HG03280 (cell line): ENCODE results near the gene CCDC50.

ENCODE experiments used
- ATAC-seq: cut with Tn5 transposase; IDR thresholded peaks from one replicate; pipeline ENCODE4 v1.9.1; 2021; ENCODE audit warnings: mild to moderate bottlenecking, moderate library complexity; ENCODE audit not compliant: unreplicated experiment

Gene CCDC50

DNA sequence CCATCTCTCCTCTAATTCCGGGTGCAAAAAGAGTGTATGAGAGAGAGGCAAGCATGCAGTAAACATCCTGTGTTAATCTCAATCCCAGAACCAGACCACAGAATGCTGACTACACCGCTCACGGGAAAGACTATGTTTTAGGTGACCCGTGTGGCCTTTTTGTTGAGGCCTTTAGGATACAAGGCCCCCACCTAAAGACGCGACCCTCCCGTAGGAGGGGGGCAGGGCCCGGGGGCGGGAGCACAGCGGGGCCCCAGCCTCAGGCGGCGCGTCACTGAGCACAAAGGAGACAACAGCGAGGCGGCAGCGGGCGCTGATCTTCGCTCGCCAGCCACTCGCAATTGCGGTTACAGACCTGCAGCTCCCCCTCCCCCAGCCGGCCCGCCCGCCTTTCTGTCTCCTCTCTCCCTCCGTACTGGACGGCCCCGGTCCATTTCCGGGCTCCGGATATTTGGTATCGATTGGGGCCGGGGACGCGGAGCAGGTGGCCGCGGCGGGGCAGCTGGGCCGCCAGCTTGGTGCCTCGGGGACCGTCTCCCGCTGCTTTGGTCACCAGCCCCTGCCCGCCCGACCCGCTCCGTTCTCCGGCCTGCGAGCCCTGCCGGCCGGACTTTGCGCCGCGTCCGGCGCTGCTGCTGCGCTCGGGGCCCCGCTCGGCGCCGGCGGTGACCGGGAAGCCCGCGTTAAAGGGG lies at the start of gene CCDC50:
Gene CCDC50, plus strand, starts transcription at position 433 of the 692 bp plus-strand sequence. CDS start 281 bp downstream, outside the sequence.
- peak; percentile 74 for ATAC-seq

DNA sequence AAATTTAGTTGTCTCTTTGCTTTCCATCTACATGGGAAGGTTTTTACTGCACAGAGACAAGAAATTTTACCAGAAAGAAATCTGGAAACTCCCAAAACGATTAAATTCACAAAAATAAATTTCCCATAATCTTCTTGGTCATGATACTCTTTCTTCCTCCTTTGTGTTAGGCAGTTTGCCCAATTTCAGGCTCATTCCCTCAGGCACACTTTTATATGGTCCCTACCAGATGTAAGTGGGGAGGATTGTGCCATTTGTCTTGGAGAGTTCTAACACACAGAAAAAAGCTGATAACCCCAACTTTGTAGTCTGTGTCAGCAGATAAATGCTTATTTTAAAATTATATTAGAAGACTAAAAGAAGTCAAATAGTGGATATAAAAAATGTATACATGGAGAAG lies 49.1 kb upstream of the CCDC50 start:
- ATAC-seq, result no peak

- ATAC-seq, result no peak
Measured at GRCh38 chr3:191280882-191281281, 48.3 kb upstream of the CCDC50 start.

- no peak for ATAC-seq
Measured at GRCh38 chr3:191282251-191283185, 46.7 kb upstream of the CCDC50 start.

GRCh38 chr3:191283400-191283799 lies 45.8 kb upstream of the CCDC50 start:
- ATAC-seq, result peak; percentile 44

DNA sequence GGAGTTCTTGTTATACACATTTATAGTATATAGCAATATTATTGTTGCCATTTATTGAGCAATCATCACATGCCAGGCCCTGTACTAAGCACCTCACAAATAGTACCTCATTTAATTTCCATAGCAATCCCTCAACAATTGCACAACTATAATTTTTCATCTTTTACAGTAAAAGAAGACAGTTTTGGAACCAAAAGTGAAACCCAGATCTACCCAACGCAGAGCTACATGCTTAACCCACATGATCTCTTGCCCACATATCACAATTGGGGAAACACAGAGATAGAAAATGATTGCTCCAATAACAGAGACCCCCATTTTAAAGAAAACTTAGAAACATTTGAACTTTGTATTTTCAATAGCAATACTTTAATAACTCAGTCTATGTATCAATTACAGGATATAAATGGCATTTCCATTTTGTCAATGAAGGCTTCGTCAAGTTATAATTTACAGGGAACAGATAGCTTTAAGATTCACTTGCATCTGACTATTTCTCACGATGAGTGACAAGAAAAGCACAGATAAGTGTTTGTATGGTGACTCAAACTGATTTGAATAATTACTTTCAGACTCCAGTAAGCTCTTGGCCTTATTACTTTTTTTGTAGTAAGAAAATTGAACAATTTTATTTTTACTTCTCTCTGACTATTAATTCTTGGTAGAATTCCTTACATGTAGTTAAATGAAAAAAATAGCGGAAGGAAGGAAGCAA lies 38.7 kb upstream of the CCDC50 start:
- ATAC-seq, result peak; percentile 79

DNA sequence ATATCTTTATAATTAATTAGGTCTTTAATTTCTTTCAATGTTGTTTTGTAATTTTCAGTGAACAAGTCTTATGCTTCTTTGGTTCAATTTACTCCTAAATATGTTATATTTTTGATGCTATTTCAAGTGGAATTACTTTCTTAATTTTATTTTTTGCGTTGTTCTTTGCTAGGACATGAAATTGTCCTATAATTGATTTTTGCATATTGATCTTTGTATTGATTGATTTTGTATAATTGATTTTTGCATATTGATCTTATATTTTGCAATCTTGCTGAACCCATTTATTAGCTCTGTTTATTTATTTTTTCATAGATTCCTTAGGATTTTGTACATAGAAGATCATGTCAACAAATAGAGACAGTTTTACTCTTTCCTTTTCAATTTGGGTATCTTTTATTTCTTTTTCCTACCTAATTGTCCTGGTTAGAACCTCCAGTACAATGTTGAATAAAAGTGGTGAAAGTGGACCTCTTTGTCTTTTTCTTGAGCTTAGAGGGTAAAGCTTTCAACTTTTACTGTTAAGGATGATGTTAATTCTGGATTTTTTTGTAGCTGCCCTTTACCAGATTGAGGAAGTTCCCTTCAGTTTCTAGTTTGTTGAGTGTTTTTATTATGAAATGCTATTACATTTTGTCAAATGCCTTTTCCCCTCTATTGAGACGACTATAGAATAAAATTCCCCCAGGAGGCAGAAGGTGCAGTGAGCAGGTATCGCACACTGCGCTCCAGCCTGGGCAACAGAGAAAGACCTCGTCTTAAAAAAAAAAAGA lies 36.8 kb upstream of the CCDC50 start:
- no peak for ATAC-seq

DNA sequence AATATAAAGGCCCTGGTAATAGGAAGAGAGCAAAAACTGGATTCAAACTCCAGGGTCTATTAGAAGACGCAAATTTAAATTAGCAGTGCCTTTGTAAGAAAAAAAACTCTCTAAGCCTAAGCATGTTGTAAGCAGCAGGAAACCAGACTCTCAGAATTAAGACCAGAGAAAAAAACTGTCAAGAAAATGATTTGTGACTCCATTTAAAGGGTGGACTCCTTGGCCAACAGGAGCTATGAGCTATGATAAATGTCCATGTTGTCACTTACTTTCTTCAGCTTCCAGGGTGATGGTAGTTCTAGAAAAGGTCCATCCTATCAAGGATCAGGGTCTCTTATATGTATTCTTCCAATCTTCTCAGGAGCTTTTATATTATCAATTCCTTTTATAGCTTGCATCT lies 34.9 kb upstream of the CCDC50 start:
- no peak for ATAC-seq

- ATAC-seq, result peak; percentile 91
Measured at GRCh38 chr3:191296041-191296541, 33.1 kb upstream of the CCDC50 start.

- ATAC-seq, result no peak
Measured at GRCh38 chr3:191298846-191299245, 30.3 kb upstream of the CCDC50 start.

DNA sequence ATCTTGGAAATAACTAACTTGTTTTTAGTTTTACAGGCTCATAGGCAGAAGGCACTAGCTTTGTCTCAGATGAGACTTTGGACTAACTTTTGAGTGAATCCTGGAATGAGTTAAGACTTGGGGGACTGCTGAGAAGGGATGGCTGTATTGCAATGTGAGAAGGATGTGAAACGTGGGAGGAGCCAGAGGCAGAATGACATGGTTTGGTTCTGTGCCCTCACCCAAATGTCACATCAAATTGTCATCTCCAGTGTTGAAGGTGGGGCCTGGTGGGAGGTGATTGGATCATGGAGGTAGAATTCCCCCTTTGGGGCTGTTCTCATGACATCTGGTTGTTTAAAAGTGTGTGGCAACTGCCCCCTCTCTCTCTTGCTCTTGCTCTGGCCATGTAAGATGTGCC lies 28.8 kb upstream of the CCDC50 start:
- no peak for ATAC-seq

- peak; percentile 84 for ATAC-seq
Measured at GRCh38 chr3:191301017-191301416, 28.2 kb upstream of the CCDC50 start.

DNA sequence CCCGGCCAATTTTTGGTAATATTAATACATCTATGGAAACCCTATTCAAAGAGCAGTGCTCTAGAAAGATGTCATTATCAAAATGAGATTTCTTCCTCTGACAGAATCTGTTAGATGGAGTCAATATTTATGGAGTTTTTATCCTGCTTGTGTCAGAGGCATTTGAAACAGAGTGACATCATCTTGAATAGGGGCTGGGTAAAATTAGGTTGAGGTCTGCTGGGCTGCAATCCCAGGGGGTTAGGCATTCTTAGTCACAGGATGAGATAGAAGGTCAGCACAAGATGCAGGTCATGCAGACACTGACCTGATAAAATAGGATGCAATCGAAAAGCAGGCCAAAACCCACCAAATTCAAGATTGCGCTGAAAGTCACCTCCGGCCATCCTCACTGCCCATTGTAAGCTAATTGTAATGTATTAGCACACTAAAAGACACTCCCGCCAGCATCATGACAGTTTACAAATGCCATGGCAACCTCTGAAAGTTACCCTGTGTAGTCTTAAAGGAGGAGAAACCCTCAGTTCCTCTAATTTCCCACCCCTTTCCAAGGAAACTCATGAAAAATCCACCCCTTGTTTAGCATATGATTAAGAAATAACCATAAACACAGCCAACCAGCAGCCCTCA lies 27.3 kb upstream of the CCDC50 start:
- no peak for ATAC-seq

DNA sequence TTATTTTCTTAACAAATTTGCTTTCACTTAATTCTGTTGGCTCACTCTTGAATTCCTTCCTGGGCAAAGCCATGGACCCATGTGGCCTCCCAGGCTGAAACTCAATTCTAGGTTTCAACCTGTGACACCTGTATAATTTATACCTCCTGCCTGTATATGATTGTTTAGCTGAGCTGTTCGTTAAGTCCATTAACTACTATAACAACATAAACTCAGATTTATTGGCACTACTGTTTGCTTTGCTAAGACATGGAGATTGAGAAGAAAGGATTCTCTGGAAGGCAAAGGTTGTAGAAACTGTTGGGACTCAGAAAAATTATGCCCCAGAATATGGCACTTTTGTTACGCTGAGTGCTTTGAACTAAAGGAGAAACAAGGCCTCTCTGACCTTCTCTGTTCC lies 26.7 kb upstream of the CCDC50 start:
- no peak for ATAC-seq

GRCh38 chr3:191303596-191303995 lies 25.6 kb upstream of the CCDC50 start:
- no peak for ATAC-seq

DNA sequence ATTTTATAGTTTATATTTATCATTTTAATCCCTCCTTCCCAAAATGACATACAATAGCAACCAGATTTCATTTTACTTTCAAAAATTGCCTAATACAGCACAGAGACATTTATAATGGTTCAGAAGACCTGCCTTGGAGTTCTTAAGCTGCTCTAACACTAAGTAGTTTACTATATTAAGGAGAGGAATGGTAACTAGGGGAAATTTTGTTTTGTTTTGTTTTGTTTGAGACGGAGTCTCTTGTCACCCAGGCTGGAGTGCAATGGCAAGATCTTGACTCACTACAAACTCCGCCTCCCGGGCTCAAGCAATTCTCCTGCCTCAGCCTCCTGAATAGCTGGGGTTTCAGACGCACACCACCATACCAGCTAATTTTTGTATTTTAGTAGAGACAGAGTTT lies 22.8 kb upstream of the CCDC50 start:
- ATAC-seq, result no peak

DNA sequence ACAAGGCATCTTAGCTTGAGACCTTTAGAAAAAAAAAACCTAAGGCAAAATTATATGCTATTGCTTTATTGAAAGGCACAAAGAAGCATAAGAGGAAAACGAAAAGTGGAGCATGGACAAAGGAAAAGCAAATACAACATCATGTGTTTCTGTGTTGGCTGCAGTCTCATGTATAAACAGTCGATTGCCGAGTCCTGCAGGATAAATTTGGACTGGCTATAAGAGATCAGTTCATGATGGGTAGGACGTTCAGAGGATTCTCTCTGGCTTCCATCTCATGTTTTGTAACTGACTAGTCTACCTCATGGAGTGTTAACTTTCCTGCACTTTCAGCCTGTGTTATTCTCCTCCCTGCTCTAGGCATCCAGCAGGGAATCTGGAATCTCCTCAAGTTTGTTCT lies 21.9 kb upstream of the CCDC50 start:
- no peak for ATAC-seq

- ATAC-seq, result no peak
Measured at GRCh38 chr3:191313296-191313695, 15.9 kb upstream of the CCDC50 start.

- ATAC-seq, result no peak
Measured at GRCh38 chr3:191314109-191314728, 15.0 kb upstream of the CCDC50 start.
